Suprapubic skin (tissue), 3 donors: ENCODE data around the gene ARTN.

Experiments used
- CTCF ChIP-seq, 2 donors: fragments of 200-600 bp in 1 of 2; fragments of 450-650 bp in 1 of 2; sonication (generic) in 1 of 2; IDR thresholded peaks; one replicate each; pipeline ENCODE4 v1.5.1; 2016 to 2019; ENCODE audit warnings: antibody characterized with exemption in 2 of 2, mild to moderate bottlenecking in 1 of 2, moderate library complexity in 1 of 2
- EP300 ChIP-seq: sonication (generic); formaldehyde crosslinking; IDR thresholded peaks from one replicate; pipeline ENCODE4 v1.6.1; 2017; ENCODE audit warnings: antibody characterized with exemption
- POLR2A ChIP-seq, 2 donors: fragments of 450-650 bp; IDR thresholded peaks; one replicate each; pipeline ENCODE4 v1.6.1; 2017; ENCODE audit warnings: antibody characterized with exemption in 2 of 2, mild to moderate bottlenecking in 2 of 2, moderate library complexity in 2 of 2

- TF ChIP-seq CTCF (IDR thresholded peaks at IDR 0.05): no peak
- no peak for TF ChIP-seq POLR2A (IDR thresholded peaks at IDR 0.05)
- TF ChIP-seq EP300: no peak
These were observed 31.4 kb upstream of the ARTN start for GRCh38 chr1:43902058-43902831.
